Caco-2 (cell line): Measurements from ENCODE around the gene SPARCL1. TPM values are rescaled to one million over a fixed set of nuclear protein-coding genes. Genes with fewer than 3 reads are reported as not detected.

Experiments used
- BruUV-seq: library from RNA; stranded (reverse); fragments of 400-500 nt; replicated peaks from 2 replicates; lab custom pipeline; 2021; lab: Mats Ljungman, UMichigan
- CTCF ChIA-PET: fragments of 300-600 bp; sonication (Branson Sonifier 250); formaldehyde crosslinking; loops from one replicate; lab custom pipeline; 2022; ENCODE audit warnings: antibody characterized with exemption; lab: Charles Lee
- POLR2A ChIA-PET: fragments of 300-600 bp; sonication (Branson Sonifier 250); formaldehyde crosslinking; loops from one replicate; lab custom pipeline; 2022; ENCODE audit warnings: antibody characterized with exemption; lab: Charles Lee
- DNase-seq, 2 experiments: peaks; one replicate each; pipeline versions ENCODE4 v3.0.0 to v3.0.0-alpha.2; 2020 to 2022
- H3K27me3 ChIP-seq: replicated peaks from 2 replicates; pipeline ENCODE4 v1.6.0; 2011; ENCODE audit warnings: low read length; ENCODE audit not compliant: control insufficient read depth, insufficient read depth
- H3K36me3 ChIP-seq: 2 replicates; pipeline ENCODE4 v1.5.1; 2011; ENCODE audit warnings: low read length; ENCODE audit not compliant: control insufficient read depth, insufficient read depth
- H3K4me1 ChIP-seq: fragments of 250-450 bp; sonication (Bioruptor Pico); 2 replicates; pipeline ENCODE4 v1.5.1; 2020; ENCODE audit warnings: mild to moderate bottlenecking
- H3K4me3 ChIP-seq: 2 replicates; pipeline ENCODE4 v1.5.1; 2011; ENCODE audit warnings: low read depth, mild to moderate bottlenecking, control low read depth, low read length
- H3K9me3 ChIP-seq: fragments of 250-450 bp; sonication (Bioruptor Pico); 2 replicates; pipeline ENCODE4 v1.5.1; 2020; ENCODE audit warnings: mild to moderate bottlenecking, moderate library complexity
- H3K27ac Mint-ChIP-seq: one replicate; pipeline ENCODE4 v1.8.0; 2022; ENCODE audit warnings: mixed read lengths; ENCODE audit not compliant: unreplicated experiment
- H3K27me3 Mint-ChIP-seq: one replicate; pipeline ENCODE4 v1.8.0; 2022; ENCODE audit warnings: mixed read lengths; ENCODE audit not compliant: insufficient read depth, unreplicated experiment
- H3K36me3 Mint-ChIP-seq: one replicate; pipeline ENCODE4 v1.8.0; 2022; ENCODE audit warnings: mild to moderate bottlenecking, mixed read lengths; ENCODE audit not compliant: insufficient read depth, unreplicated experiment
- H3K4me1 Mint-ChIP-seq: one replicate; pipeline ENCODE4 v1.8.0; 2022; ENCODE audit warnings: low read depth, mixed read lengths; ENCODE audit not compliant: unreplicated experiment
- H3K4me3 Mint-ChIP-seq: one replicate; pipeline ENCODE4 v1.8.0; 2022; ENCODE audit warnings: mild to moderate bottlenecking, moderate library complexity, mixed read lengths; ENCODE audit not compliant: unreplicated experiment
- H3K9me3 Mint-ChIP-seq: one replicate; pipeline ENCODE4 v1.8.0; 2022; ENCODE audit warnings: mixed read lengths; ENCODE audit not compliant: unreplicated experiment
- CTCF ChIP-seq, 2 experiments: fragments of 200-600 bp in 1 of 2; IDR thresholded peaks; 1 replicate in 1 of 2; 2 replicates in 1 of 2; pipeline versions ENCODE4 v1.5.1 to v1.8.0; 2011 to 2022; ENCODE audit warnings: antibody characterized with exemption in 1 of 2, control low read depth in 1 of 2, inconsistent platforms in 1 of 2, low read depth in 1 of 2, low read length in 1 of 2, mild to moderate bottlenecking in 1 of 2, moderate library complexity in 1 of 2; ENCODE audit not compliant: insufficient read depth in 1 of 2, severe bottlenecking in 1 of 2, unreplicated experiment in 1 of 2
- intact Hi-C: fragments of 100-400 bp; cut with micrococcal nuclease; formaldehyde crosslinking; loops from one replicate; pipeline ENCODE4 v1.10.0; 2022; ENCODE audit not compliant: unreplicated experiment
- total RNA-seq: library from RNA; stranded (reverse); gene quantifications from 2 replicates; pipeline ENCODE4 v1.2.3, GENCODE V29; 2022

Gene SPARCL1
- total RNA-seq, 1 experiment from 2014 or later, result 0.18 TPM

GRCh38 chr4:87527431-87528220 is 1.6 kb downstream of the SPARCL1 start:
- ChIA-PET POLR2A (no interaction called here), CTCF (no interaction called here)
- Histone ChIP-seq H3K36me3 (no peaks in the 10 kb centered on the region), H3K4me3 (no peak overlapping the region), H3K27me3 (no peaks in the 10 kb centered on the region; the same call in 1 of the 2 replicates), H3K9me3 (no peaks in the 10 kb centered on the region), H3K4me1 (no peaks in the 10 kb centered on the region)
- no peak for TF ChIP-seq CTCF (IDR thresholded peaks at IDR 0.05; ENCODE audit: insufficient read depth in 1 of 2, low read depth in 1 of 2, low read length in 1 of 2, severe bottlenecking in 1 of 2, unreplicated experiment in 1 of 2)
- DNase-seq, result no peak
- H3K9me3 Mint-ChIP-seq, result peaks cover 16% of the 10 kb centered on the region
- intact Hi-C loops, result no loop called here
- no peaks in the 10 kb centered on the region for H3K36me3 Mint-ChIP-seq
- H3K27me3 Mint-ChIP-seq, result no peaks in the 10 kb centered on the region
- H3K27ac Mint-ChIP-seq, result no peak overlapping the region
- no TSS peak for BruUV-seq
- H3K4me3 Mint-ChIP-seq, result no peak overlapping the region
- H3K4me1 Mint-ChIP-seq, result no peaks in the 10 kb centered on the region

- H3K36me3 Mint-ChIP-seq, result no peaks in the 10 kb centered on the region
- Histone ChIP-seq H3K9me3 (no peaks in the 10 kb centered on the region), H3K4me1 (no peaks in the 10 kb centered on the region), H3K27me3 (no peaks in the 10 kb centered on the region; the same call in 1 of the 2 replicates), H3K4me3 (no peak overlapping the region), H3K36me3 (no peaks in the 10 kb centered on the region)
- no peak for TF ChIP-seq CTCF (IDR thresholded peaks at IDR 0.05; ENCODE audit: insufficient read depth in 1 of 2, low read depth in 1 of 2, low read length in 1 of 2, severe bottlenecking in 1 of 2, unreplicated experiment in 1 of 2)
- intact Hi-C loops, result no loop called here
- ChIA-PET CTCF (no interaction called here), POLR2A (no interaction called here)
- no peak for DNase-seq
- H3K27me3 Mint-ChIP-seq, result no peaks in the 10 kb centered on the region
- no peak overlapping the region for H3K27ac Mint-ChIP-seq
- BruUV-seq, result no TSS peak
- no peak overlapping the region for H3K4me3 Mint-ChIP-seq
- no peaks in the 10 kb centered on the region for H3K4me1 Mint-ChIP-seq
- peaks cover 16% of the 10 kb centered on the region for H3K9me3 Mint-ChIP-seq
Observed at GRCh38 chr4:87525636-87526295, 3.4 kb downstream of the SPARCL1 start.

GRCh38 chr4:87524456-87524855 is 4.7 kb downstream of the SPARCL1 start:
- TF ChIP-seq CTCF (IDR thresholded peaks at IDR 0.05; ENCODE audit: insufficient read depth in 1 of 2, low read depth in 1 of 2, low read length in 1 of 2, severe bottlenecking in 1 of 2, unreplicated experiment in 1 of 2), result no peak
- H3K4me1 ChIP-seq, result no peaks in the 10 kb centered on the region
- Mint-ChIP-seq H3K9me3 (peaks cover 16% of the 10 kb centered on the region), H3K4me3 (no peak overlapping the region), H3K27ac (no peak overlapping the region), H3K36me3 (no peaks in the 10 kb centered on the region), H3K27me3 (no peaks in the 10 kb centered on the region), H3K4me1 (no peaks in the 10 kb centered on the region)
- H3K27me3 ChIP-seq, result no peaks in the 10 kb centered on the region; the same call in 1 of the 2 replicates
- H3K36me3 ChIP-seq, result no peaks in the 10 kb centered on the region
- no peak overlapping the region for H3K4me3 ChIP-seq
- DNase-seq, result no peak
- ChIA-PET CTCF (no interaction called here), POLR2A (no interaction called here)
- intact Hi-C loops, result no loop called here
- H3K9me3 ChIP-seq, result no peaks in the 10 kb centered on the region
- no TSS peak for BruUV-seq
